ENCODE results near the gene C10orf88. TPM values are rescaled to one million over a fixed set of nuclear protein-coding genes. Genes with fewer than 3 reads are reported as not detected.

C10orf88 gene
- total and polyA plus RNA-seq, 7 donors: 4.1 to 9.5 (median 6.3) TPM

GRCh38 chr10:122882766-122883165, 71.3 kb downstream of the C10orf88 start:
- Histone ChIP-seq H3K27me3 (ENCODE audit: insufficient read depth in 3 of 3, low read length in 2 of 3) (peaks cover 0 to 15% (median 4%) of the 10 kb centered on the region in 3 donors), H3K4me3 (no peak overlapping the region), H3K4me1 (peaks cover 4% of the 10 kb centered on the region), H3K27ac (no peak overlapping the region), H3K36me3 (ENCODE audit: insufficient read depth in 1 of 2, low read depth in 1 of 2) (no peaks in the 10 kb centered on the region), H3K9me3 (no peaks in the 10 kb centered on the region)
- DNase-seq (no peak), ATAC-seq (no peak)
- TF ChIP-seq, protein P1, sequence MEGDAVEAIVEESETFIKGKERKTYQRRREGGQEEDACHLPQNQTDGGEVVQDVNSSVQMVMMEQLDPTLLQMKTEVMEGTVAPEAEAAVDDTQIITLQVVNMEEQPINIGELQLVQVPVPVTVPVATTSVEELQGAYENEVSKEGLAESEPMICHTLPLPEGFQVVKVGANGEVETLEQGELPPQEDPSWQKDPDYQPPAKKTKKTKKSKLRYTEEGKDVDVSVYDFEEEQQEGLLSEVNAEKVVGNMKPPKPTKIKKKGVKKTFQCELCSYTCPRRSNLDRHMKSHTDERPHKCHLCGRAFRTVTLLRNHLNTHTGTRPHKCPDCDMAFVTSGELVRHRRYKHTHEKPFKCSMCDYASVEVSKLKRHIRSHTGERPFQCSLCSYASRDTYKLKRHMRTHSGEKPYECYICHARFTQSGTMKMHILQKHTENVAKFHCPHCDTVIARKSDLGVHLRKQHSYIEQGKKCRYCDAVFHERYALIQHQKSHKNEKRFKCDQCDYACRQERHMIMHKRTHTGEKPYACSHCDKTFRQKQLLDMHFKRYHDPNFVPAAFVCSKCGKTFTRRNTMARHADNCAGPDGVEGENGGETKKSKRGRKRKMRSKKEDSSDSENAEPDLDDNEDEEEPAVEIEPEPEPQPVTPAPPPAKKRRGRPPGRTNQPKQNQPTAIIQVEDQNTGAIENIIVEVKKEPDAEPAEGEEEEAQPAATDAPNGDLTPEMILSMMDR (IDR thresholded peaks at IDR 0.05): no peak
- intact Hi-C loops (cut with DNase I): no loop called here

Other genes starting within 250 kb of the C10orf88 start
- gene CUZD1, start 108.4 kb downstream of the C10orf88 start, total RNA-seq: under 1 TPM in 3 of 4 donors, not detected in 1; 0.10 to 0.19 (median 0.15) TPM
- gene CUZD1, start 108.4 kb downstream of the C10orf88 start, polyA plus RNA-seq: under 1 TPM; 0.17 to 0.35 (median 0.25) TPM
- under 1 TPM in 3 of 4 donors, not detected in 1; 0.74 to 0.97 (median 0.90) TPM for gene FAM24B, start 74.6 kb downstream of the C10orf88 start, total RNA-seq
- 1 to 10 TPM in 1 of 3 donors, under 1 TPM in 2; 0.46 to 1.1 (median 0.97) TPM for gene FAM24B, start 74.6 kb downstream of the C10orf88 start, polyA plus RNA-seq
- not detected for gene FAM24A, start 43.6 kb downstream of the C10orf88 start, total RNA-seq
- not detected for gene FAM24A, start 43.6 kb downstream of the C10orf88 start, polyA plus RNA-seq
- 1 to 10 TPM; 3.3 to 5.2 (median 4.0) TPM for gene PSTK, start 26.2 kb upstream of the C10orf88 start, total RNA-seq
- gene PSTK, start 26.2 kb upstream of the C10orf88 start, polyA plus RNA-seq: 1 to 10 TPM; 5.5 to 8.3 (median 5.5) TPM
- 10 to 100 TPM; 10.5 to 18.6 (median 11.9) TPM for gene IKZF5, start 54.6 kb upstream of the C10orf88 start, total RNA-seq
- 10 to 100 TPM in 1 of 3 donors, 1 to 10 TPM in 2; 4.9 to 20.1 (median 6.1) TPM for gene IKZF5, start 54.6 kb upstream of the C10orf88 start, polyA plus RNA-seq
- 10 to 100 TPM; 37.4 to 50.1 (median 43.5) TPM for gene ACADSB, start 54.8 kb upstream of the C10orf88 start, total RNA-seq
- gene ACADSB, start 54.8 kb upstream of the C10orf88 start, polyA plus RNA-seq: 10 to 100 TPM in 2 of 3 donors, 1 to 10 TPM in 1; 9.8 to 21.7 (median 12.9) TPM
- gene HMX3, start 181.7 kb upstream of the C10orf88 start, total RNA-seq: not detected
- not detected for gene HMX3, start 181.7 kb upstream of the C10orf88 start, polyA plus RNA-seq
- not detected for gene HMX2, start 193.9 kb upstream of the C10orf88 start, total RNA-seq
- gene HMX2, start 193.9 kb upstream of the C10orf88 start, polyA plus RNA-seq: not detected
- 10 to 100 TPM; 28.6 to 35.3 (median 31.2) TPM for gene BUB3, start 200.2 kb upstream of the C10orf88 start, total RNA-seq
- 10 to 100 TPM; 32.9 to 67.3 (median 49.1) TPM for gene BUB3, start 200.2 kb upstream of the C10orf88 start, polyA plus RNA-seq